Measurements from ENCODE around the gene CKB. TPM values are rescaled to one million over a fixed set of nuclear protein-coding genes. Genes with fewer than 3 reads are reported as not detected.

The CKB gene
- total and polyA plus RNA-seq, 9 of the 15 experiments (the other 6 are each of a cell fraction or from before 2014, with no cell fraction given): 23.9 to 692 (median 132) TPM

DNA sequence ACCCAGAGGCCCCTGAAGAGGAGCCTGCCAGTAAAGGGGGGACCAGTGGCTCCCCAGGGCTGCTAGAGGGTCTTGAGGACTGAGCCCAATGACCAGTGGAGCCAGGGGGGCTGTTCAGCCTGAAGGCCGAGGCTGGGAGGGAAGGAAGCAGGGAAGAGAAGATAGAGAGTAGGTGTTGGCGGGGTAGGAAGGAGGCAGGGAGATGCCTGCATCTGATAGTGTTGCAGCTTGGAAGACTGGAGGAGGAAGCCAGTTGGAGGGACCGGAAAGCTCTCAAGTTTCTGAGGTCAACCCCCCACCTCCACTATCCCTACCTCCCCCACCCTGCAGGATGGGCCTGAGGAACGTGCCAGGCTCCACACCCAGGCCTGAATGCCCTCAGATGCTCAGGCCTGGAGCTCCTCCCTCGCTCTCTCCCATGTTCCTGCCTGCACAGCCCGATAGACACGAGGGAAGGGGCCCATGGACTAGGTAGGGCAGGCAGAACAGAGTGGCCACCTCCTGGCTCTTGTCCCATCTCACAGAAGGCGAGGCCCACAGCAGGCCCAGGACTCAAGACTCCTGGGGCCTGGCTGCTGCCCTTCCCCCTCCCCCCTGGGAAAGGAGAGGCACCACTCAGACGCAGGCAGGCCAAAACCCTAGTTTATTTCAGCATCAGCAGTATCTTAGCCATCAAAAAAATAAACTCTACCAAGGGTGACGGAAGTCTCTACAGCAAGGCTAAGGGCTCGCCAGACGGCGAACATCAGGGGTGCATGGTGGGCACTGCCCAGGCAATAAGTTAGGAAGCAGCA is 3.4 kb downstream of the CKB start (continued):
- TF ChIP-seq RBM25 (IDR thresholded peaks at IDR 0.05; ENCODE audit: low read depth, low read length, severe bottlenecking) (no peak), EGR1 (conservative IDR thresholded peaks at IDR 0.05) (peak; percentile 52), TFAP4 (CRISPR knock-in tag; IDR thresholded peaks at IDR 0.05; ENCODE audit: borderline replicate concordance) (0 out of 2 replicates have a peak, but pooled peaks have one; percentile 13), SMARCA4 (IDR thresholded peaks at IDR 0.05) (0 out of 2 replicates have a peak, but pooled peaks have one; percentile 24), CBFA2T3 (IDR thresholded peaks at IDR 0.05) (peak; percentile 45), ETV1 (tag; conservative IDR thresholded peaks at IDR 0.05; ENCODE audit: low read depth) (peak; percentile 61), PML (IDR thresholded peaks at IDR 0.05; ENCODE audit: low read length) (0 out of 2 replicates have a peak, but pooled peaks have one; percentile 14), E2F6 (IDR thresholded peaks at IDR 0.05; ENCODE audit: borderline replicate concordance in 1 of 2, extremely low read depth in 1 of 2, insufficient read depth in 1 of 2, insufficient read length in 1 of 2, low read depth in 1 of 2, low read length in 1 of 2, poor library complexity in 1 of 2, severe bottlenecking in 1 of 2) (peak in 1 of 2 experiments; percentile 4), NFIC (IDR thresholded peaks at IDR 0.05) (peak; percentile 9; the same call in 1 of the 2 replicates)
